BJ (cell line): ENCODE results near the gene CTCF. TPM values are rescaled to one million over a fixed set of nuclear protein-coding genes. Genes with fewer than 3 reads are reported as not detected.

Experiments used
- CTCF ChIA-PET: fragments of 350-600 bp; formaldehyde crosslinking; extraction: SDS; loops from one replicate; lab custom pipeline; 2021; ENCODE audit warnings: antibody characterized with exemption, inconsistent platforms; lab: Yijun Ruan, JAX
- POLR2A ChIA-PET: fragments of 300-600 bp; sonication (Branson Sonifier 250); formaldehyde crosslinking; extraction: SDS; loops from one replicate; lab custom pipeline; 2021; ENCODE audit warnings: antibody characterized with exemption; lab: Charles Lee
- DNase-seq: peaks from one replicate; pipeline ENCODE4 v3.0.0-alpha.2; 2011; ENCODE audit warnings: low read depth
- H3K27me3 ChIP-seq: 2 replicates; pipeline ENCODE4 v1.6.0; 2011; ENCODE audit warnings: low read length; ENCODE audit not compliant: control insufficient read depth, insufficient read depth
- H3K36me3 ChIP-seq: 2 replicates; pipeline ENCODE4 v1.5.1; 2011; ENCODE audit warnings: low read length; ENCODE audit not compliant: control insufficient read depth, insufficient read depth
- H3K4me3 ChIP-seq: 2 replicates; pipeline ENCODE4 v1.5.1; 2011; ENCODE audit warnings: low read depth, mild to moderate bottlenecking, control low read depth, low read length
- polyA plus RNA-seq: library from polyadenylated mRNA; depleted of rRNA; stranded (reverse); fragments of >200 nt; gene quantifications from 2 replicates; pipeline ENCODE4 v1.2.3, GENCODE V29; 2011
- TF ChIP-seq, protein P1 (sequence below): IDR thresholded peaks from 2 replicates; pipeline ENCODE4 v1.5.1; 2011; ENCODE audit warnings: low read depth, mild to moderate bottlenecking, control low read depth, inconsistent platforms, low read length, moderate library complexity; ENCODE audit not compliant: insufficient read depth

The CTCF gene
- polyA plus RNA-seq, 1 experiment: 20.9 TPM

GRCh38 chr16:67534431-67534830 lies 27.9 kb upstream of the CTCF start:
- POLR2A ChIA-PET: no interaction called here
- TF ChIP-seq, protein P1, sequence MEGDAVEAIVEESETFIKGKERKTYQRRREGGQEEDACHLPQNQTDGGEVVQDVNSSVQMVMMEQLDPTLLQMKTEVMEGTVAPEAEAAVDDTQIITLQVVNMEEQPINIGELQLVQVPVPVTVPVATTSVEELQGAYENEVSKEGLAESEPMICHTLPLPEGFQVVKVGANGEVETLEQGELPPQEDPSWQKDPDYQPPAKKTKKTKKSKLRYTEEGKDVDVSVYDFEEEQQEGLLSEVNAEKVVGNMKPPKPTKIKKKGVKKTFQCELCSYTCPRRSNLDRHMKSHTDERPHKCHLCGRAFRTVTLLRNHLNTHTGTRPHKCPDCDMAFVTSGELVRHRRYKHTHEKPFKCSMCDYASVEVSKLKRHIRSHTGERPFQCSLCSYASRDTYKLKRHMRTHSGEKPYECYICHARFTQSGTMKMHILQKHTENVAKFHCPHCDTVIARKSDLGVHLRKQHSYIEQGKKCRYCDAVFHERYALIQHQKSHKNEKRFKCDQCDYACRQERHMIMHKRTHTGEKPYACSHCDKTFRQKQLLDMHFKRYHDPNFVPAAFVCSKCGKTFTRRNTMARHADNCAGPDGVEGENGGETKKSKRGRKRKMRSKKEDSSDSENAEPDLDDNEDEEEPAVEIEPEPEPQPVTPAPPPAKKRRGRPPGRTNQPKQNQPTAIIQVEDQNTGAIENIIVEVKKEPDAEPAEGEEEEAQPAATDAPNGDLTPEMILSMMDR: no peak
- peaks cover 3% of the 10 kb centered on the region for H3K36me3 ChIP-seq
- H3K27me3 ChIP-seq: no peaks in the 10 kb centered on the region
- CTCF ChIA-PET: interaction anchor here (4.8 kb wide), 1 partner anchor 13 kb away, joined by 35 read pairs; no protein-coding TSS in a partner anchor
- DNase-seq: no peak
- H3K4me3 ChIP-seq: no peak overlapping the region

GRCh38 chr16:67535201-67535600 lies 27.1 kb upstream of the CTCF start:
- TF ChIP-seq, protein P1: no peak
- CTCF ChIA-PET: interaction anchor here (4.8 kb wide), 1 partner anchor 12 kb away, joined by 35 read pairs; no protein-coding TSS in a partner anchor

GRCh38 chr16:67537270-67537635 lies 25.1 kb upstream of the CTCF start:
- POLR2A ChIA-PET: interaction anchor here (0.6 kb wide), 2 partner anchors 133 to 255 kb away, joined by 3 to 4 read pairs; no protein-coding TSS in a partner anchor

More at GRCh38 chr16:67535201-67535600, 27.1 kb upstream of the CTCF start:
- POLR2A ChIA-PET: no interaction called here
- Histone ChIP-seq H3K4me3 (no peak overlapping the region), H3K36me3 (peaks cover 10% of the 10 kb centered on the region), H3K27me3 (no peaks in the 10 kb centered on the region)
- DNase-seq: no peak

DNA sequence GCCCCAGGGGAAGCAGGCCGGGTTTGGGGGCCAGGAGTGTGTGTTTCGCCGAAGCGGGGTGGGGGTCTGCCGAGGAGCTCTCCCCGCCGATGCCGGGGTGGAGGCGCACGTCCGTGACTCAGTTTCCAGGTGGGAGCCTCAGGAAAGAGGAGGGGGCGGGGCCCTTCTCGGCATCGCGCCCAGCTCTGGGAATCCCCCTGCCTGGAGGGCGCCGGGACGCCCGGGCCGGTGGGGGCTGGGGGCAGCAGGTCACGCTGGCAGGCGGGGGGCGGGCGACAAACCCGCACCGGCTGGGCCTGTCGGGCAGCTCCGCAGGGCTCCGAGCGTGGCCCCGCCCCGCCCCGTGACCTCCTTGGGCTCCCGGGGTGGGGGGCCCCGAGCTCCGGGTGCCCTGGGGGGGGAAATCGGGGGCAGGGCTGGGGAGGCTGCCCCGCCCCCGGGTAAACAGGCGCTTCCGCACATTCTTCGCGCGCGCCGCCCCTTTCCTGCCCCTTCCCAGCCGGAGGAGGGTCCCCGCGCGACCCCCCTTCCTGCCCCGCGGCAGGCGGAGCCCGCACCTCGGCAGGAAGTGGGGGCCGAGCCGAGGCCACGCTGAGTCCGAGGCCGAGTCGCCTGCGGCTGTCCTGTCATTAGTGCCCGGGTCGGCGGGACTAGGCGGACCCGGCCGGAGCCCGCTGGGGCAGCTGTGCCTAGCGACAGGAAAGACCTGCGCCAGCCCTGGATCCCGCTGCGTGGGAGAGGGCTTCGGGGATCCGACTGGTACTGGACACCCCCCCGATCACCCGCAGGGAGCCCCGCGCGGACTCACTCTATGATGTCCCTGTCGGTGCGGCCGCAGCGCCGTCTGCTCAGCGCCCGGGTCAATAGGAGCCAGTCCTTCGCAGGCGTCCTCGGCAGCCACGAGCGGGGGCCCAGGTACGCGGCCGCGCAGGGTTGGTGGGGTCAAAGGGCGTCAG lies 24.4 kb upstream of the CTCF start:
- peaks cover 26% of the 10 kb centered on the region for H3K36me3 ChIP-seq
- DNase-seq: no peak
- H3K27me3 ChIP-seq: no peaks in the 10 kb centered on the region
- CTCF ChIA-PET: interaction anchor here (0.9 to 4.8 kb wide), 8 partner anchors 9 to 129 kb away, joined by 3 to 35 read pairs (median 4); partner anchors contain the start of genes ATP6V0D1, C16orf86, CARMIL2 and ENKD1
- POLR2A ChIA-PET: interaction anchor here (0.6 kb wide), 2 partner anchors 133 to 256 kb away, joined by 3 to 4 read pairs; no protein-coding TSS in a partner anchor
- H3K4me3 ChIP-seq: peak overlapping the region; percentile 81
- TF ChIP-seq, protein P1: no peak

More at GRCh38 chr16:67537270-67537635, 25.1 kb upstream of the CTCF start:
- CTCF ChIA-PET: interaction anchor here (0.9 to 4.8 kb wide), 9 partner anchors 10 to 130 kb away, joined by 3 to 35 read pairs (median 5); partner anchors contain the start of genes ATP6V0D1, C16orf86, CARMIL2 and ENKD1
- DNase-seq: no peak
- Histone ChIP-seq H3K4me3 (peak overlapping the region; percentile 81), H3K36me3 (peaks cover 26% of the 10 kb centered on the region), H3K27me3 (no peaks in the 10 kb centered on the region)
- TF ChIP-seq, protein P1: no peak

GRCh38 chr16:67538666-67539101 lies 23.6 kb upstream of the CTCF start:
- Histone ChIP-seq H3K4me3 (peak overlapping the region; percentile 81), H3K36me3 (peaks cover 32% of the 10 kb centered on the region), H3K27me3 (no peaks in the 10 kb centered on the region)
- DNase-seq: no peak
- ChIA-PET CTCF (interaction anchor here (0.8 to 4.8 kb wide), 5 partner anchors 9 to 129 kb away, joined by 3 to 35 read pairs (median 7); partner anchors contain the start of genes C16orf86, CARMIL2 and ENKD1), POLR2A (no interaction called here)
- TF ChIP-seq, protein P1: no peak
